WTC11 (cell line): ENCODE measurements around the gene CPB2.

Source experiments
- ATF1 ChIP-seq: sonication (generic); formaldehyde crosslinking; IDR thresholded peaks from 2 replicates; pipeline ENCODE4 v1.8.1; 2023; ENCODE audit warnings: mild to moderate bottlenecking, moderate library complexity, missing genetic modification reagents
- ETV6 ChIP-seq: sonication (generic); formaldehyde crosslinking; IDR thresholded peaks from 2 replicates; pipeline ENCODE4 v1.8.1; 2022; ENCODE audit warnings: mild to moderate bottlenecking, missing genetic modification reagents
- FOXK1 ChIP-seq: sonication (generic); formaldehyde crosslinking; IDR thresholded peaks from 2 replicates; pipeline ENCODE4 v1.8.0; 2022; ENCODE audit warnings: mild to moderate bottlenecking, moderate library complexity, missing genetic modification reagents
- JUN ChIP-seq: sonication (generic); formaldehyde crosslinking; IDR thresholded peaks from 2 replicates; pipeline ENCODE4 v1.8.0; 2023; ENCODE audit warnings: mild to moderate bottlenecking, missing genetic modification reagents
- NFE2L1 ChIP-seq: sonication (generic); formaldehyde crosslinking; IDR thresholded peaks from 2 replicates; pipeline ENCODE4 v1.8.1; 2023; ENCODE audit warnings: missing genetic modification reagents
- ZNF121 ChIP-seq: sonication (generic); formaldehyde crosslinking; IDR thresholded peaks from 2 replicates; pipeline ENCODE4 v1.8.0; 2023; ENCODE audit warnings: missing genetic modification reagents
- ZNF263 ChIP-seq: sonication (generic); formaldehyde crosslinking; IDR thresholded peaks from 2 replicates; pipeline ENCODE4 v1.8.1; 2022; ENCODE audit warnings: low read depth, mild to moderate bottlenecking, moderate library complexity, missing genetic modification reagents
- ZNF416 ChIP-seq: fragments of 250-450 bp; sonication (Bioruptor Pico); IDR thresholded peaks from 2 replicates; pipeline ENCODE4 v1.9.0; 2021; ENCODE audit warnings: mild to moderate bottlenecking, inconsistent platforms
- TF ChIP-seq, protein P1 (sequence below): fragments of 200-600 bp; IDR thresholded peaks from 2 replicates; pipeline ENCODE4 v1.8.0; 2022; ENCODE audit warnings: antibody characterized with exemption
- TF ChIP-seq, protein P2 (sequence below): sonication (generic); formaldehyde crosslinking; IDR thresholded peaks from 2 replicates; pipeline ENCODE4 v1.8.1; 2023; ENCODE audit warnings: mild to moderate bottlenecking, missing genetic modification reagents, moderate library complexity
- TF ChIP-seq, protein P3 (sequence below): sonication (generic); formaldehyde crosslinking; conservative IDR thresholded peaks from 2 replicates; pipeline ENCODE4 v1.8.1; 2022; ENCODE audit warnings: mild to moderate bottlenecking, missing genetic modification reagents

GRCh38 chr13:46131705-46132104, 26.9 kb upstream of the CPB2 start:
- TF ChIP-seq ZNF263 (CRISPR knock-in tag) (no peak), FOXK1 (CRISPR knock-in tag) (no peak), JUN (CRISPR knock-in tag) (no peak), ETV6 (CRISPR knock-in tag) (no peak), ZNF121 (CRISPR knock-in tag) (no peak), ATF1 (CRISPR knock-in tag) (no peak), ZNF416 (CRISPR knock-in tag) (no peak), NFE2L1 (CRISPR knock-in tag) (no peak)
- TF ChIP-seq, protein P1, sequence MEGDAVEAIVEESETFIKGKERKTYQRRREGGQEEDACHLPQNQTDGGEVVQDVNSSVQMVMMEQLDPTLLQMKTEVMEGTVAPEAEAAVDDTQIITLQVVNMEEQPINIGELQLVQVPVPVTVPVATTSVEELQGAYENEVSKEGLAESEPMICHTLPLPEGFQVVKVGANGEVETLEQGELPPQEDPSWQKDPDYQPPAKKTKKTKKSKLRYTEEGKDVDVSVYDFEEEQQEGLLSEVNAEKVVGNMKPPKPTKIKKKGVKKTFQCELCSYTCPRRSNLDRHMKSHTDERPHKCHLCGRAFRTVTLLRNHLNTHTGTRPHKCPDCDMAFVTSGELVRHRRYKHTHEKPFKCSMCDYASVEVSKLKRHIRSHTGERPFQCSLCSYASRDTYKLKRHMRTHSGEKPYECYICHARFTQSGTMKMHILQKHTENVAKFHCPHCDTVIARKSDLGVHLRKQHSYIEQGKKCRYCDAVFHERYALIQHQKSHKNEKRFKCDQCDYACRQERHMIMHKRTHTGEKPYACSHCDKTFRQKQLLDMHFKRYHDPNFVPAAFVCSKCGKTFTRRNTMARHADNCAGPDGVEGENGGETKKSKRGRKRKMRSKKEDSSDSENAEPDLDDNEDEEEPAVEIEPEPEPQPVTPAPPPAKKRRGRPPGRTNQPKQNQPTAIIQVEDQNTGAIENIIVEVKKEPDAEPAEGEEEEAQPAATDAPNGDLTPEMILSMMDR: no peak
- TF ChIP-seq, protein P2, sequence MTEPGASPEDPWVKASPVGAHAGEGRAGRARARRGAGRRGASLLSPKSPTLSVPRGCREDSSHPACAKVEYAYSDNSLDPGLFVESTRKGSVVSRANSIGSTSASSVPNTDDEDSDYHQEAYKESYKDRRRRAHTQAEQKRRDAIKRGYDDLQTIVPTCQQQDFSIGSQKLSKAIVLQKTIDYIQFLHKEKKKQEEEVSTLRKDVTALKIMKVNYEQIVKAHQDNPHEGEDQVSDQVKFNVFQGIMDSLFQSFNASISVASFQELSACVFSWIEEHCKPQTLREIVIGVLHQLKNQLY (CRISPR knock-in tag): no peak
- TF ChIP-seq, protein P3, sequence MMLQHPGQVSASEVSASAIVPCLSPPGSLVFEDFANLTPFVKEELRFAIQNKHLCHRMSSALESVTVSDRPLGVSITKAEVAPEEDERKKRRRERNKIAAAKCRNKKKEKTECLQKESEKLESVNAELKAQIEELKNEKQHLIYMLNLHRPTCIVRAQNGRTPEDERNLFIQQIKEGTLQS: no peak
